Activated CD8-positive, alpha-beta memory T cell treated with anti-CD3 and anti-CD28 coated beads for 48 hours (primary cell): ENCODE data around the gene ZC3H12D.
"Not testable (repeated sequence)": the region's sequence is repeated elsewhere in the genome, so short reads cannot be mapped to it uniquely, and the experiment has no call there.

Experiments used
- DNase-seq, 3 experiments: peaks; one replicate each; pipeline ENCODE4 v3.0.0-alpha.2; 2020; ENCODE audit warnings: low read depth in 2 of 3, low spot score in 2 of 3

Gene ZC3H12D

DNA sequence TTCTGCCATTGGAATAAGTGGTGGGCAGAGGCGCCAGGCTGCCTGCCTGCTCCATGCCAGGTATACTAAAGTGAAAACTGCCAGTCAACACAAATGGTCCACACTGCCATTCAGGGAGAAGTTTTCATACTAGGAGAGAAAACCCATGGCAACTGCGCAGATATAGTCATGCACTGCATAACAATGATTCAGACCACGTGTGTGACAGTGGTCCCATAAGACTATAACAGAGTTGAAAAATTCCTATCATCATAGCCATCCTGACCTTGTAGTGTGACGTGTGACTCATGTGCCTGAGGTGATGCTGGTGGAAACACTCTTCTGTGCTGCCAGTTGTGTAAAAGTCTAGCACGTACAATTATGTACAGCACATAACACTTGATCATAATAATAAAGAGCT lies 25.1 kb downstream of the ZC3H12D start:
- no peak for DNase-seq

DNA sequence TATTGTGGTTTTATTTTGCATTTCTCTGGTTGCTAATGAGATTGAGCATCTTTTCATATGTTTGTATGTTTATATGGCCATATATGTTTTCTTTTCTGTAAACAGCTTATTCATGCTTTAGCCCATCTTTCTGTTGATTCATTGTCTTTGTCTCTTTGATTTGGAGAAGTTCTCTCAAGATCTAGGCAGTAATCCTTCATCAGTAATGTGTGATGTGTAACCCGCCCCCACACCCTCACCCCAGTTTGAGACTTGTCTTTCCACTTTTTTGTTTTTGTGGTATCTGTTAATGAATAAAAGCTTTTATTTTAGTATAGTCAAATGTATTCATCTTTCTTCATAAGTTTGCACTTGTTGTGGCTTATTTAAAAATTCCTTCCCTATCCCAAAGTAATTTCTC lies 26.0 kb downstream of the ZC3H12D start:
- DNase-seq = no peak

DNA sequence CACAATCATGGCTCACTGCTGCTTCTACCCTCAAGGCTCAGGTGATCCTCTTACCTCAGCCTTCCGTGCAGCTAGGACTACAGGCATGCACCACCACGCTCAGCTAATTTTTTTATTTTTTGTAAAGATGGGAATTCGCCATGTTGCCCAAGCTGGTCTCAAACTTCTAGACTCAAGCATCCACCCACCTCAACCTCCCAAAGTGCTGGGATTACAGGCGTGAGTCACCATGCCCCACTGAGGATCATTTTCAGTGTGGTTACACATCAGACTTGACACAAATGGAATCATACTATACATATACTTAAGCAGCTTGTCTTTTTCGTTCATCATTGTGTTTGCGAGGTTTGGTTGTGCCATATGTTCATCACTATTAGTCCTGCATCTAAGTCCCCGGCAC lies 26.6 kb downstream of the ZC3H12D start:
- DNase-seq = no peak

DNA sequence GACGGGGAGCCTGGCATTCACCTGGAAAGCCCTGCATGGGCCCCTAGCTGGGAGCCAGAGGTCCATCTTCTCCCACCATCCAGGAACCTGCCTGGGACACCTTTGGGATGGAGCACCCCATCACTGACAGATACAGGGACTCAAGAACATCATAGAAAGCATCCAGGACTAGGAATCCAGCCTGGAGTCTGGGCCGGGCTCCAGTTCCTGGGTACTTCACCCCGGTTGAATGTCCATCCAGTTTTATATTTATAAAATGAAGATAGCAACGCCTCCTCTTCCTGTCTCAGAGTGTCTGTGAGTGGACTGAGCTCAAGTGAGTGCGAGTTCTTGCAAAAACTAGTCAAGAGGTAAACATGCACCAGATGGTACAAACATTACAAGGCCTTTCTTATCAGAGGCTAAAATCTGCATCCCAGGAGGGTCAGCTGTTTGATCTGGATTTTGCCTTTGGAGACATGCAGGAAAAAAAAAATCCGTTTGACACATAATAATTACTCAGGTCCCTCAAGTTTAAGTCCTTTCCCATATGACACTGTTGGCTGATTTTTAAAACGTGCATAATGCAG lies 27.4 kb downstream of the ZC3H12D start:
- DNase-seq = no peak

DNA sequence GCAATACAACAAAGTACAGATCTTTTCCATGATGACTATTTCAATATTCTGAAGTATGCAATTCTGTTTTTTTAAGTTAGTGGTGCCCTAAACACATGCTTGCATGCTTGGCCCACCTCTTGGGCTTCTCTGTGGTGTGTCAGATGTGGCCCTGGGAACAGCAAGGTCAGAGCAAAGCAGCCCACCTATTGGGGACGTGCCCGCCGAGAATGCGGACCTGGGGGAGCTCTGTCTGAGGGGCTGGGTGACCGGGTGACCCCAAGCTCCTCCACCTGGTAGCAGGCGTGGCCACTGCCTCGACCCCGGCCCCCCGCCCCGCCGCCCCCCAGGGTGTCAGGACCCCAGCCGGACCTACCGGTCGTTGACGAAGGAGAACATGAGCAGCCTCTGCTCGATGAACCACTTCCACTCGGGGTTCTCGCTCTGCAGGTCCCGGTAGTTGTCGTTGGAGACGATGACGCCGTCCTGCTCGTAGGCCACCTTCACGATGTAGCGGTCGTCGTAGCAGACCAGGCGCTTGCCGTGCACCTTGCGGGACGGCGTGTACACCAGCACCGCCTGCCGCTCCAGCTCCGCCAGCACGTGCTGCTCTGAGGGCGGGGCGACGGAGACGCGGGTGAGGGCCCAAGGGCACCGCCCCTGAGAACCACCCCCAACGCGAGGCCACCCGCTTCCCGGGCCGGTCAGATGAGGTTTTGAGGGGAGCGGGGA lies 28.3 kb downstream of the ZC3H12D start:
- DNase-seq = no peak

DNA sequence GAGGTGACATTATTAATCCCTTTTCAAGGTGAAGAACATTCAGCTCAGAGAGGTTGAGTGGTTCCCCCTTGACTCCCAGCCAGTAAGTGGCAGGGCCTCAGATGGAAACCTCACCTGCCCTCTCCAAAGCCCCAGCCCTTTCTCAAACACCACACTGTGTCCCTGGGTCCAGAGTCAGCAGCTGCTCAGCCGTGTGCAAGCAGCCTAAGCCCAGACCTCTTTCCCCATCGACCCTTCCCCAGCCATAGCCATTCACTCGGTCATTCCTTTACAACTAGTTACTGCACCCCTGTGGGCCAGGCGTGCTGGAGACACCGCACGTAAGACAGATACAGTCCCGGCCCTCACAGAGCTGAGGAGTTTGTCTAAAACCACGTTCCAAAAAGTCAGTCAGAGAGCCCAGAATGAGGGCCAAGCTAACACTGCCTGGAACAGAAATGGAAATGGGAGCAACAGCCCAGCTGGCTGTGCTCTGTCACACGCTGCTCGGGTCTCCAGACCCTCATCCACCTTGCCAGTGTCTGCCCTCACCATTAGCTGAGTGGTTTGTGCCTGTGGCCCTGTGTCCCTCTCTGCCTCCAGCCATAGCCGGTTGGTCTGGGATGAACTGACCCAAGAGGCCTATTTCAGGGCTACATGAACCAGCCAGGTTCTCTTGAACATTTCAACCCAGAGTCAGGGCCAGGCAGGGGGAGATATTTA lies 29.6 kb downstream of the ZC3H12D start:
- no peak for DNase-seq

DNA sequence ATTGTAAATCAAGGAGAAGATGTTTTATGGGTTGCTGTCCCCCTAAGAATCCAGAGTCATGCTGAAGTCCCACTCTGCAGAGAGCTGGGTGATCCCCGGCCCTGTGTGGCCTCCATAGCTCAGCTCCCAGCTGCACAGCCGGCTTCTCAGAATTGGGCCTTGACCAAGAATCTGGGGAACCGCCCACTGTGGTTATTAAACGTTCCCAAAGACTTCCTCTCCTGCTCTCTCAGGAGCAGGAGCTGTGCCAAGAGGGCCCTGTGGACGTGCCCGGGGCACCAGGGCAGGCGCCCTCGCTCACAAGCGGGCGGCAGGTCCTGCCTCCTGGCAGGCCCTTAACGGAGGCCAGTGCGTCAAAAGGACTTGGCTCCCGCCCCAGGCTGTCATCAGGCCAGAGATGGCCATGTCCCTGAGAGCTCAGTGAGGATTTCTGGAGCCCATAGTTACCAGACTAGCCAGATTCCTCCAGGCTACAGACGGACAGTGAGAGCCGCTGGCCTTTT lies 30.4 kb downstream of the ZC3H12D start:
- DNase-seq = no peak

DNA sequence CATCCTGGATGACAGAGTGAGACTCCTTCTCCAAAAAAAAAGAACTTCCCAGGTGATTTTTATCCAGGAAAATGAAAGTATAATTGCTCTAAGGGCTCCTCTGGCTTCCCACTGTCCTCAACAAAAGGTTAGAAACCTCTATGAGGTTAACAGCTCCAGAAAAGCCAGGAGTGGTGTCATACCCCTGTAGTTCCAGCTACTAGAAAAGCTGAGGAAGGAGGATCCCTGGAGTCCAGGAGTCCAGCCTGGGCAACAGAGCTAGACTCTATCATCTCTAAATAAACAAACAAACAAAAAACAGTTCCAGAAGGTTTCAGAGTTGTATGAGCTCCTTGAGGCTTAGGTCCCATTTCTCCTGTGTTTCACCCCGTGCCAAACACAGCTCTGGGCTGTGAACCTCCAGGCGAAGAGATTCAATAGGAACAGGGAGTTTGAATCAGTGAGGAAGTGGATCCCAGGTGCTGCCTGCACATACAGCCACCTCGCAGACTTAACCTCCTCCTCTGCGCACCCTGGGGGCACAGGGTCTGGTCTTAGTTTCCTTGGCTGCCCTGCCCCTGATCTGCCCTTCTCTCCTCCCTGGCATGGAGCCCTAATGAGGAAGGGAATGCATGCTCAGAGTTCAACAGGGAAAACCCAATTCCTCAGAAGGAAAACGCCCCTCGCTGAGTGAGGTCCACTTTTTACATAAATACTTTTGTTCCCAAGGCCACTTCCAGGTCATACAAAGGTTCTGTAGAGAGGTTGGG lies 31.0 kb downstream of the ZC3H12D start:
- no peak for DNase-seq

DNA sequence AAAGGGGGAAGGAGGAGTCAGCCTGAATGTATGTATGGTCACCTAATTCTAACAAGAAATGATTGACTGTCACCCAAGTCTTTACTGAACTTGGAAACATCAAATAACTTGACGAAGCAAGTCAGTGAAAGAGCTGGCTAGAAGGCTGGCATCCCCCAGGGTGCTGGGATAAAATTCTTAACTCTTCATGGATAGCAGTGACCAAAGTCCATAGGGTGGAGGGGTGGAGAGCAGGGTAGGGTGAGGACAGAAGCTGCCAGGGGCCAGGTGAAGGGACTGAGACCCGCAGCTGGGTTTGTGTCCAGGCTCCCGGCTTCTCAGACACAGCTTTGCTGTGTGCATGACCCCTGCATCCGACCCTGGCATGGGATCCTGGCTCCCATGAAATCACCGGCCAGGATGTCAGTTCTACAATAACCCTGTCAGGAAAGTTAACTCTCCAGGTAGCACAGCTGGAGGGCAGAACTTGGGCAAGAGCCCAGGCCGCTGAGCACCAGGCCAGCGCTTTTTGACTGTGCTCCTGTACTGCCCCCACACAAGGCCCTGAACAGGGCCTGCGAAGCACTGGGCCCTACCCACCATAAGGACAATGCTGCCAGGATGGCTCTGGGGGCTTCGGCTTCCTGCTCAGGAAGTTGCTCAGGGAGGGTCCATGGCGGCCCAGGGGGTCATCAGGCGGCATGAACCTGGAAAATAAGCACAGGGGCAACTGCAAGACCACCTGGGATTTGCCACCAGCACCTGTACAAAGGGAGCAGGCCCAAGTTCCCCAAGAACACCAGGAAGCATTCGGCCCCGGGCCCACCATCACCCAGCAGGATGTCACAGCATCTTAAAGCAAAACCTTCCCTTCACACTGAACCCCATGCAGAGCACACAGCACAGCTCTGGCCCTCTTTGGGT lies 32.5 kb downstream of the ZC3H12D start:
- DNase-seq = no peak

DNA sequence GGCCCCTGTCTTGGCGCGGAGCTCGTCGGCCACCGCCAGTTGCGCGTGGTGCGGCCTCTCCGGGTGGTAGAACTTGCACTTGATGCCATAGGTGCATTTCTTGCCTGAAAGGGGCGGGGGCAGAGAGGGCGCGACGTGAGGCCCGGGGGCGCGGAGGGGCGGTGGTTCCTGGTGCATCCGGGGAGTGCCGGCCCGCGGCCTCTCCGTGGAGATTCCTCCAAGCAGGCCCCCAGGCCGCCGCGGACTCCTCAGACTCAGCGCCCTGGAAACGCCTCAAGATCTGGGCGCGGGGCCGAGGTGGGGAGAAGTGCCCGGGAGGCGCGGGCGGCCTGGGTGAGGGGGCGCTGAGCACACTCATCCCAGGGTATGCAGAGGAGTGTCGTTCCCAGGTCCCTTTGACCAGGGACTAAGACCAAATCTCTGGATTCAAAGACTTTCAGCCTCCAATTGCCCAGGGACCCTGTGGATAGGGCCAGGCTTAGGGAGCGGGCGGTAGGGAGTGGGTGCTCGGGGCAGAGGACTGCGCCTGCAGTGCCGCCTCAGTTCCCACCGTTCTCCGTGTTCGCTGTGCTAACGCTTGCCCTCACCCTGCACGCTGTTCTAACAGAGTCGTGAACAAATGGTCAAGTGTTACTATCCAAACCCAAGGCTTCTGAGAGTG lies 33.3 kb downstream of the ZC3H12D start:
- DNase-seq = no peak

DNA sequence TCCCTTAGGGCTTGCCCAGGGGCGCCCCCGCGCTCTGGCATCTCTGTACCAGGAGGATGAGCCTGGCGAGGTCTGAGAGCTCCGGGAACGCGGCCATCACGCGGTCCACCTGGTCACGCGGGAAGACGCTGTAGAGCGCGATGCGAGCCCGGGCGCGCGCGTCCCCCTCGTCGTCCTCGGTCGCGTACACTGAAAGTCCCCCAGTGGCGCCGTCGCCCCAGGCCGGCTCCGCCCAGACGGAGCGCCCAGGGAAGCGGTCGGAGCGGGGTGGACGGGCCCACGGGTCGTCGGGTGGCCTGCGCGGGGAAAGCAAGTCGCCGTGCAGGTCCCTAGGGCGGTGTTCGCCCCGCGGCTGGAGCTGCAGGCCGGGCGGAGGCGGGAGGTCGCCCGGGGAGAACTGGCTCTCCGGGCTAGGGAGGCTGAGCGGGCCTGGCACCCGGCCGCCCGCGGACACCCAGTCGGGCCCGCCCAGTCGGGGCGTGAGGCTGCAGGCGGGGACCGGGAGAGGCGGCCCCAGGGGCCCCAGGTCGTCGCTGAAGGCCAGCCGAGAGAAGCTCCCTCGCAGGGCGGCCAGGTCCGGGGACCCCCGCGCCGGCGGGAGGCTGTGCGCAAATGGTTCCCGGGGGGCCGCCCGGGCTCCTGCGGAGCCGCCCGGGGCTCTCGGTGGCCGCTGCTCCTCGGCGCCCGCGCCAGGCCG lies 34.0 kb downstream of the ZC3H12D start:
- no peak for DNase-seq

DNA sequence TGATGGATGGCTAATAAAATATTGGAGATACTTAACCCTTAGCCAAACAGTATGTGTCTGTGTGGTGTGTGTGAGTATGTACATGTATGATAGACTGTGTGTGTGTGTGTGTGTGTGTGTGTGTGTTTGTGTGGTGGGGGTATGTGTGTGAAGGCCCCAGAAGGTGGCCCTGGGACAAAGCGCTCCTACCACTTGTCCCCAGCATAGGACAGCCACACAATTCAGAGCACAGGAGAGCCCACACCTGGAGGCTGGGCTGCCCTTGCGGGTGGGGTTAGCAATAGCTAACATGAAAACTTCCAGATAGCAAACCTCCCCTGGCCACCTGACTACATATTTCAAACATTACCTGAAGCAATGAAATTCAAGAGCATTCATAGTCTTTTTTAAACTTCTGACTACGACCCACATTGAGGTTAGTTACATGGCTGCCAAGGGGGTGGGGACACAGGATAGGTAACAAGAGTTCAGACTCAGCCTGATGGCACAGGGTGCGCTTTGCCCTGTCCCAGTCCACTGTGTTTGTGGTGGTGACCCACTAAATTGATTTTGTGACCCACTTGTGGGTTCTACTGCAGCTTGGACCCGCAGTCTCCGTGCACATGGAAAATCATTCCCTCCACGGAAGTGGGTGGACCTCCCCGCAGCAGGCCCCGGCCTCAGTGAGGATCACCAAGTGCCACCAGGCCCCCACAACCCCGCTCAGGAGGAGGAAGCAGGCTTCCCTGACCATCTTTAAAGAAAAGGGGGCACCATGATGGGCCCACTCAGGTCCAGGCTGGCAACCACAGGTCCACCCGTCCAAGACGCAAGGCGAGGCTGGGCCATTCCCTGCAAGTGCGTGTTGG lies 34.8 kb downstream of the ZC3H12D start:
- DNase-seq = no peak

DNA sequence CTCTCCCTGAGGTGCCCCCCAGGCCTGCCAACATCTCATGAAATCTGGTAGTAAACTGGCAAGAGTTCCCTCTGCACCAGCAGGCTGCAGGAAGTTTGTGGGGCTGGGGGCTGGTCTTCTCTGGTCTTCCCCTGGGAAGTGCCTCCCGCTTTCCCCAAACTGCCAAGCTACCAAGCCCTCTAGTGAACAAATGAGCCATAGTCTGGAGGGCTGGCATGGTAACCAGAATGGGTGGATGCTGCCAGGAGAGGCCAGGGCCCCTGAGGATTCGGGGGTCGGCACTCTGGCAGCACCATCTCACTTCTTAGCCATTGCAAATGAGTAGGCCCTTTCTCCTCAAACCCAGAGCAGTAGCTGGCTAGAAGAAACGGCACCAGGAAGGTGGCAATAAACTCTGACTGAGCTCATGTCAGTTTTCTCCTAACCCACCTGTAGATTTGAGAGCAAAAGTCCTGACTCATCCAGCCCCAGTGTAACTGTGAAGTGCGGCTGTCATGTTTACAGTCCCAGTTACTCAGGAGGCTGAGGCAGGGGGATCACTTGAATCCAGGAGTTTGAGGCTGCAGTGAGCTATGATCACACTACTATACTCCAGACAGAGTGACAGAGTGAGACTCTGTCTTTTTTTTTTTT lies 35.9 kb downstream of the ZC3H12D start:
- no peak for DNase-seq

DNA sequence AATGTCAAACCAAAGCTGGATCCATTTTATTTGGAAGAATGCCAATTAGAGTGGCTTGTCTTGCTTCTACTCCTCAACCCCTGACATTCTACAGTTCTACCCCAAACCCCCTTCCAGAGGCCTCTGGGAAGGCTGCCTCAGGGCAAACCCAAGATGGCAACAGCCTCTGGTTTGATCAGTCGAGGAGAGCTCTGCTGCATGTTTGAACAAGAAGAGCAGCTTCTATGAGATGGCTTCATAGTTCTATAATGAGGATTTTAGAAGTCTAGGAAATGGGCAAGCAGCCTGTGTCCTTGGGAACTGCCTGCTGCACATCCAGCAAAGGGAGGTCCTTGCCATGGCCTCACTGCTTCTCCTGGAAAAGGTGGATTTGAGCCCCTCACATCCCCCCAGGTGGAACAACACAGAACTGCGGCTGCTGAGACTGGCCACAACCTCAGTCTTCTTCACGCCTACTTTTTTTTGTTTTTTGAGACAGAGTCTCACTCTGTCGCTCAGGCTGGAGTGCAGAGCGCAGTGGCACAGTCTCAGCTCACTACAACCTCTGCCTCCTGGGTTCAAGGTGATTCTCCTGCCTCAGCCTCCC lies 37.9 kb downstream of the ZC3H12D start:
- DNase-seq = no peak

DNA sequence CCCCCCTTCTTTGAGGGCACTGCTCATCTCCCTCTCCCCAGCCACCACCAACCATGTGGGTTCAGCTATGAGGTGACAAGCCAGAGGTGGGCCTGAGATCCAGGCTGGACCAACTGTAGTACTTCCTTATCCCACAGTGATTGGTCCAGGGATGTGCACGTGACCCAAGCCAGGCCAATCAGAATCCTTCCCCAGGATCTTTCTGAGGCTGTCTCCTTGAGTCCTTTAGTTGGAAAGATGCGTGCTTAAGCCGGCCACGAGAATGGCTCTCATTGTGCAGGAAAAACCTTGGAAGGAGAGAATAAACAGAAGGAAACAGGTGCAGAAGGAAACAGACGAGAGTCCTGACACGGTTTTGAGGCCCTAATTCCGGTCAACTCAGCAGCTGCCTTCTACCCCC lies 39.2 kb downstream of the ZC3H12D start:
- DNase-seq = no peak

DNA sequence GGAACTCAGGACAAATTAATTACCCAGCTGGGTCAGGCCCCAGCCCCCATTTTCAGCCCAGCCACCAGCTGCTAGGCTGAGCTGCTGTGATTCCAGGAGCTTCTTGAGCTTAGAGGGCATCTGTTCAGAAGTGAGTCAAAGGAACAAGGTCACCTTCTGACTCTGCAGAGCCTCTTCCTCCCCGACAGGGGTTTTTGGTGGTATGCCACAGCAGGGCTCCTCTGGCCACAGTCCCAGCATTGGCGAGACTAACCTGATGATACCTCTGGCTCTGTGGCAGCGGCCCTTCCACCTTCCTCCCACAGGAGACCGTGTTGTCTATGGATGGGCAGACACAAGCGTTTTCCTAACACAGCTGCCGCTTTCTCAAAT lies 39.7 kb downstream of the ZC3H12D start:
- no peak for DNase-seq

DNA sequence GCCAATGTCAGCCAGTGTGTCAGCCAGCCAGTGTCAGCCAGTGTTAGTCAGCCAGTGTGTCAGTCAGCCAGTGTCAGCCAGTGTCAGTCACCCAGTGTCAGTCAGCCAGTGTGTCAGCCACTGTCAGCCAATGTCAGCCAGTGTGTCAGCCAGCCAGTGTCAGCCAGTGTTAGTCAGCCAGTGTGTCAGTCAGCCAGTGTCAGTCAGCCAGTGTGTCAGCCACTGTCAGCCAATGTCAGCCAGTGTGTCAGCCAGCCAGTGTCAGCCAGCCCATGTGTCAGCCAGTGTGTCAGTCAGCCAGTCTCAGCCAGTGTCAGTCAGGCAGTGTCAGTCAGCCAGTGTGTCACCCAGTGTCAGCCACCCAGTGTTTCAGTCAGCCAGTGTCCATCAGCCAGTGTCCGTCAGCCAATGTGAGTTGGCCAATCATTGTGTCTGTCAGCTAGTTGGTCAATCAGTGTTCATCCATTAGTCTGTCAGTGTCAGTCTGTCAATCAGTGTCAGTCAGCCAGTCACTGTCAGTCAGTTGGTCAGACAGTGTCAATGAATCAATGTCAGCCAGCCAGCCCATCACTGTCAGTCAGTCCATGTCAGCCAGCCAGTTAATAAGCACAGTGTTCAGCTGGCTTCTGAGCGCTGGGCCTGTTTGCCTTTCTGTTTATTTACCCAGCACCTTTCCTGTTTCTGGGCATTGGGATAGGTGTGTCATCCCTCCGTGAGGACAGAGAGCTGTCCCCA lies 40.3 kb downstream of the ZC3H12D start:
- DNase-seq = not testable (repeated sequence)
